A549 (cell line): Measurements from ENCODE around the gene SYT6. TPM values are rescaled to one million over a fixed set of nuclear protein-coding genes. Genes with fewer than 3 reads are reported as not detected.

Experiments
- ATAC-seq, 2 experiments: fragments of 200-7000 bp in 1 of 2; fragments of >200 bp in 1 of 2; cut with Nextera tagmentation in 1 of 2; cut with Tn5 transposase in 1 of 2; 3 replicates each; pipeline versions ENCODE4 v1.8.0 to v1.9.1; 2018 to 2020; ENCODE audit warnings: mild to moderate bottlenecking in 1 of 2, moderate library complexity in 1 of 2
- CTCF ChIA-PET: fragments of 300-600 bp; sonication (Branson Sonifier 250); formaldehyde crosslinking; extraction: SDS; loops from one replicate; lab custom pipeline; 2021; ENCODE audit warnings: antibody characterized with exemption, inconsistent platforms; lab: Yijun Ruan, JAX
- POLR2A ChIA-PET: fragments of 350-600 bp; formaldehyde crosslinking; extraction: SDS; loops from one replicate; lab custom pipeline; 2021; ENCODE audit warnings: antibody characterized with exemption, inconsistent platforms; lab: Yijun Ruan, JAX
- DNase-seq, 2 experiments: peaks; one replicate each; pipeline versions ENCODE4 v3.0.0 to v3.0.0-alpha.2; 2011 to 2016; ENCODE audit warnings: low read depth in 1 of 2, low spot score in 1 of 2
- FAIRE-seq: peaks from 2 replicates; lab custom pipeline; 2011; peaks lifted over from hg19 to GRCh38; lab: Jason Lieb, UNC
- H3K27ac ChIP-seq, 2 experiments: fragments of >200 bp; sonication (Bioruptor Twin); formaldehyde crosslinking; 3 replicates each; pipeline ENCODE4 v1.5.1; 2016 to 2017
- H3K4me1 ChIP-seq: fragments of >200 bp; sonication (Bioruptor Twin); formaldehyde crosslinking; 3 replicates; pipeline ENCODE4 v1.6.1; 2016
- H3K4me2 ChIP-seq: fragments of >200 bp; sonication (Bioruptor Twin); formaldehyde crosslinking; 3 replicates; pipeline ENCODE4 v1.6.1; 2016
- H3K4me3 ChIP-seq: fragments of >200 bp; sonication (Bioruptor Twin); formaldehyde crosslinking; 3 replicates; pipeline ENCODE4 v1.5.1; 2016
- H3K9me3 ChIP-seq: fragments of >200 bp; sonication (Bioruptor Twin); formaldehyde crosslinking; 3 replicates; pipeline ENCODE4 v1.6.1; 2016
- BHLHE40 ChIP-seq: IDR thresholded peaks from 2 replicates; pipeline ENCODE4 v1.6.1; 2012; ENCODE audit warnings: low read depth, low read length, inconsistent platforms
- CEBPB ChIP-seq, 2 experiments: fragments of >200 bp in 1 of 2; sonication (Bioruptor Twin) in 1 of 2; formaldehyde crosslinking in 1 of 2; IDR thresholded peaks; 2 replicates each; pipeline ENCODE4 v1.6.1; 2012 to 2016
- CHD2 ChIP-seq: fragments of 150-350 bp; IDR thresholded peaks from 2 replicates; pipeline ENCODE4 v1.6.1; 2014; ENCODE audit warnings: low read length; ENCODE audit not compliant: partially characterized antibody
- CHD4 ChIP-seq: fragments of 200-600 bp; sonication (generic); IDR thresholded peaks from 2 replicates; pipeline ENCODE4 v1.6.1; 2016; ENCODE audit warnings: antibody characterized with exemption, mild to moderate bottlenecking, borderline replicate concordance
- E2F6 ChIP-seq: IDR thresholded peaks from 2 replicates; pipeline ENCODE4 v1.6.1; 2012; ENCODE audit warnings: low read depth, borderline replicate concordance
- ELK1 ChIP-seq: fragments of 150-350 bp; IDR thresholded peaks from 2 replicates; pipeline ENCODE4 v1.6.1; 2014; ENCODE audit warnings: low read depth, mild to moderate bottlenecking, low read length
- HEYL ChIP-seq: fragments of 250-450 bp; sonication (Bioruptor Pico); IDR thresholded peaks from 2 replicates; pipeline ENCODE4 v1.8.0; 2021; ENCODE audit warnings: mild to moderate bottlenecking, moderate library complexity
- HOXA7 ChIP-seq: fragments of 250-450 bp; sonication (Bioruptor Pico); IDR thresholded peaks from 2 replicates; pipeline ENCODE4 v1.5.0; 2020; ENCODE audit warnings: mild to moderate bottlenecking, moderate library complexity
- MAFK ChIP-seq: fragments of 450-650 bp; IDR thresholded peaks from 2 replicates; pipeline ENCODE4 v1.6.1; 2014; ENCODE audit not compliant: partially characterized antibody
- NFE2L2 ChIP-seq: fragments of 150-350 bp; conservative IDR thresholded peaks from 2 replicates; pipeline ENCODE4 v1.6.1; 2014; ENCODE audit warnings: low read length
- NPAS2 ChIP-seq: fragments of 250-450 bp; sonication (Bioruptor Pico); IDR thresholded peaks from 2 replicates; pipeline ENCODE4 v1.8.0; 2022; ENCODE audit warnings: mild to moderate bottlenecking, moderate library complexity, borderline replicate concordance
- PBX3 ChIP-seq: IDR thresholded peaks from 2 replicates; pipeline ENCODE4 v1.6.1; 2012
- PHF8 ChIP-seq: fragments of 200-600 bp; sonication (generic); IDR thresholded peaks from 2 replicates; pipeline ENCODE4 v1.6.1; 2016; ENCODE audit warnings: low read depth, mild to moderate bottlenecking, antibody characterized with exemption, moderate library complexity, borderline replicate concordance
- POLR2A ChIP-seq: IDR thresholded peaks from 2 replicates; pipeline ENCODE4 v1.6.1; 2012; ENCODE audit warnings: mild to moderate bottlenecking, low read length
- RAD21 ChIP-seq, 2 experiments: fragments of >200 bp in 1 of 2; sonication (Bioruptor Twin) in 1 of 2; formaldehyde crosslinking in 1 of 2; IDR thresholded peaks in 1 of 2; conservative IDR thresholded peaks in 1 of 2; 2 replicates in 1 of 2; 3 replicates in 1 of 2; pipeline ENCODE4 v1.6.1; 2012 to 2018; ENCODE audit warnings: inconsistent platforms in 1 of 2
- RARB ChIP-seq: fragments of 250-450 bp; sonication (Bioruptor Pico); IDR thresholded peaks from 2 replicates; pipeline ENCODE4 v1.8.0; 2021; ENCODE audit warnings: mild to moderate bottlenecking, moderate library complexity
- RCOR1 ChIP-seq: fragments of 150-350 bp; IDR thresholded peaks from 2 replicates; pipeline ENCODE4 v1.6.1; 2014; ENCODE audit warnings: antibody characterized with exemption, low read length, low read depth
- RFX5 ChIP-seq: fragments of 450-650 bp; IDR thresholded peaks from 2 replicates; pipeline ENCODE4 v1.7.1; 2014; ENCODE audit warnings: antibody characterized with exemption, mild to moderate bottlenecking, moderate library complexity
- SMC3 ChIP-seq: fragments of >200 bp; sonication (Bioruptor Twin); formaldehyde crosslinking; IDR thresholded peaks from 3 replicates; pipeline ENCODE4 v1.6.1; 2018; ENCODE audit warnings: inconsistent platforms
- SREBF2 ChIP-seq: fragments of 450-650 bp; IDR thresholded peaks from 2 replicates; pipeline ENCODE4 v1.6.1; 2014; ENCODE audit warnings: mild to moderate bottlenecking, moderate library complexity
- WGBS: methylation state at CpG from one replicate; pipeline ENCODE4 v1.1.6; 2017; ENCODE audit errors: missing lambda C conversion rate; 5-methylcytosine and 5-hydroxymethylcytosine counted together
- polyA plus RNA-seq, 4 experiments: library from polyadenylated mRNA; depleted of rRNA in 3 of 4; stranded (reverse); fragments of >200 nt; fragmentation: RNase III in 1 of 4; extraction: RNeasy Plus Mini Kit Qiagen cat#74134 plus additional on column Dnase treatment in 1 of 4; gene quantifications; 2 replicates in 3 of 4; 3 replicates in 1 of 4; pipeline ENCODE4 v1.2.3, GENCODE V29; 2011 to 2017
- TF ChIP-seq, protein P1 (sequence below): fragments of 450-650 bp; IDR thresholded peaks from 2 replicates; pipeline ENCODE4 v1.6.1; 2014; ENCODE audit warnings: antibody characterized with exemption
- TF ChIP-seq, protein P2 (sequence below): fragments of >200 bp; sonication (Bioruptor Twin); formaldehyde crosslinking; IDR thresholded peaks from 3 replicates; pipeline ENCODE4 v1.6.1; 2016

The SYT6 gene
- polyA plus RNA-seq, 2 of the 4 experiments (the other 2 are of a cell fraction), result 0.57 to 1.1 TPM

DNA sequence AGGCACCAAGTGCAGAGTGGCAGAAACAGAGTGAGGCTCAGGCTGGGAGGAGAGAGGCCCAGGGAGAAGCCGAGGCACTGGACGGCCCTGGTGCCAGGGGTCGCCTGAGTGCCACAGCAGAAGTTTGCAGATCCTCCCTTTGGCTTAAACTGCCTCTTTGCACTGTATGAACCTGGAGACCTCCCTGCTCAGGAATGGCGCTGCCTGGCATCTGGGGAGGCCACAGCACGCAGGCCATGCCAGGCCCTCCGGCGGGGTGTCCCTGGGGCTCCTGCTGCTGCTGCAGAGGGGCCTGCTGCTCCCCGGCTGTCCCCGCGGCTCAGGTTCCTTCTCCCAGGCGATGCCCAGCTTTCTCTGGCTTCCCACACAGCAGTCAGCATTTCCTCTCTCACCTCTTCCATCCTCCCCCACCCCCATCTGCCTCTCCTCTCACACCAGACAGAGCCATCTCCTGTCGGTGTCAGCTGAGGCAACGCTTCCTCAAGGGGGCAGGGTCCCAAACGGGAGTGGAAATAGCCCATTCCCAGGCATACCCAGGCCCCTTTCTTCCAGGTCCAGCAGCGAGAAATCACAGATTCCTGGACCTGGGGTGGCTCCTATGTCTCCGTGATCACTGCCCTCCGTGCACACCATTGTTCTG lies 35.2 kb downstream of the SYT6 start:
- no peak for ATAC-seq
- no peak for FAIRE-seq
- CTCF ChIA-PET, result interaction anchor here (0.6 kb wide), 1 partner anchor 1105 kb away, joined by 3 read pairs; no protein-coding TSS in a partner anchor

DNA sequence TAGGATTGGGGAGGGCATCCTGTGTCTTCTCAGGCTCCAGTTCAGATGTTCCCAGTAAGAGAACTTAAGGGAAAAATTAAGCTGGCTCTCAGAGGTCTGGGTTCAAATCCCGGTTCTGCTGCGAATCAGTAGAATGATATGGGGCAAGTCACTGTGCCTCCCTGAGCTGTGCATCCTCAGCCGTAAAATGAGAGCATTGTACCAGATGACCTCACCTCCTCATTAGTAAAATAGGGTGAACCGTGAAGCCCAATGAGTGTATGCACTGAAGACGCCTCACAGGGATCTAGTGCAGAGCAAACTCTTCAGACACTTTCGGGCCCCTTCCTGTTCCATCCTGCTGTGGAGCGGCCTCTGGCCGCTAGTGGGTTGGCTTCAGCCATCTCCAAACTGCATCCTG lies 36.0 kb downstream of the SYT6 start:
- CTCF ChIA-PET, result no interaction called here
- no peak for FAIRE-seq
- no peak for DNase-seq
- peaks cover 21% of the 10 kb centered on the region for H3K4me1 ChIP-seq
- H3K9me3 ChIP-seq, result no peaks in the 10 kb centered on the region
- POLR2A ChIA-PET, result no interaction called here
- ATAC-seq, result no peak
- H3K27ac ChIP-seq, result no peak overlapping the region
- 93% methylated on average over 7 of the region's 8 CpGs for WGBS
- H3K4me2 ChIP-seq, result no peak overlapping the region
- TF ChIP-seq MAFK (no peak), RCOR1 (no peak), BHLHE40 (no peak), SMC3 (no peak), ELK1 (no peak), PBX3 (no peak), HOXA7 (CRISPR knock-in tag) (no peak), POLR2A (no peak), NFE2L2 (no peak), E2F6 (no peak), NPAS2 (CRISPR knock-in tag) (no peak), RARB (no peak)
- TF ChIP-seq, protein P1, sequence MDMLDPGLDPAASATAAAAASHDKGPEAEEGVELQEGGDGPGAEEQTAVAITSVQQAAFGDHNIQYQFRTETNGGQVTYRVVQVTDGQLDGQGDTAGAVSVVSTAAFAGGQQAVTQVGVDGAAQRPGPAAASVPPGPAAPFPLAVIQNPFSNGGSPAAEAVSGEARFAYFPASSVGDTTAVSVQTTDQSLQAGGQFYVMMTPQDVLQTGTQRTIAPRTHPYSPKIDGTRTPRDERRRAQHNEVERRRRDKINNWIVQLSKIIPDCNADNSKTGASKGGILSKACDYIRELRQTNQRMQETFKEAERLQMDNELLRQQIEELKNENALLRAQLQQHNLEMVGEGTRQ, result no peak
- H3K4me3 ChIP-seq, result no peak overlapping the region

More for the DNA sequence above, 35.2 kb downstream of the SYT6 start:
- Histone ChIP-seq H3K4me1 (peaks cover 13% of the 10 kb centered on the region), H3K27ac (no peak overlapping the region), H3K4me3 (no peak overlapping the region), H3K9me3 (no peaks in the 10 kb centered on the region), H3K4me2 (no peak overlapping the region)
- no peak for DNase-seq
- POLR2A ChIA-PET, result no interaction called here
- TF ChIP-seq CHD2 (no peak), RAD21 (conservative IDR thresholded peaks at IDR 0.05 in 1 of 2, IDR thresholded peaks at IDR 0.05 in 1 of 2) (no peak), CHD4 (no peak), SREBF2 (no peak), HEYL (CRISPR knock-in tag) (no peak), PHF8 (no peak), CEBPB (IDR thresholded peaks at IDR 0.05) (no peak), RFX5 (no peak)
- TF ChIP-seq, protein P2, sequence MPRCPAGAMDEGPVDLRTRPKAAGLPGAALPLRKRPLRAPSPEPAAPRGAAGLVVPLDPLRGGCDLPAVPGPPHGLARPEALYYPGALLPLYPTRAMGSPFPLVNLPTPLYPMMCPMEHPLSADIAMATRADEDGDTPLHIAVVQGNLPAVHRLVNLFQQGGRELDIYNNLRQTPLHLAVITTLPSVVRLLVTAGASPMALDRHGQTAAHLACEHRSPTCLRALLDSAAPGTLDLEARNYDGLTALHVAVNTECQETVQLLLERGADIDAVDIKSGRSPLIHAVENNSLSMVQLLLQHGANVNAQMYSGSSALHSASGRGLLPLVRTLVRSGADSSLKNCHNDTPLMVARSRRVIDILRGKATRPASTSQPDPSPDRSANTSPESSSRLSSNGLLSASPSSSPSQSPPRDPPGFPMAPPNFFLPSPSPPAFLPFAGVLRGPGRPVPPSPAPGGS, result no peak
- WGBS, result 63% methylated on average over 15 of the region's 17 CpGs
